Stimulated activated CD8-positive, alpha-beta memory T cell treated with anti-CD3 and anti-CD28 coated beads, Interleukin-12 subunit alpha, Interleukin-12 subunit beta, amount 100 ng/mL, for 1 hour (primary cell): ENCODE data around the gene RFXAP.

Source experiments
- DNase-seq: peaks from one replicate; pipeline ENCODE4 v3.0.0-alpha.2; 2020; ENCODE audit warnings: low read depth

RFXAP gene

DNA sequence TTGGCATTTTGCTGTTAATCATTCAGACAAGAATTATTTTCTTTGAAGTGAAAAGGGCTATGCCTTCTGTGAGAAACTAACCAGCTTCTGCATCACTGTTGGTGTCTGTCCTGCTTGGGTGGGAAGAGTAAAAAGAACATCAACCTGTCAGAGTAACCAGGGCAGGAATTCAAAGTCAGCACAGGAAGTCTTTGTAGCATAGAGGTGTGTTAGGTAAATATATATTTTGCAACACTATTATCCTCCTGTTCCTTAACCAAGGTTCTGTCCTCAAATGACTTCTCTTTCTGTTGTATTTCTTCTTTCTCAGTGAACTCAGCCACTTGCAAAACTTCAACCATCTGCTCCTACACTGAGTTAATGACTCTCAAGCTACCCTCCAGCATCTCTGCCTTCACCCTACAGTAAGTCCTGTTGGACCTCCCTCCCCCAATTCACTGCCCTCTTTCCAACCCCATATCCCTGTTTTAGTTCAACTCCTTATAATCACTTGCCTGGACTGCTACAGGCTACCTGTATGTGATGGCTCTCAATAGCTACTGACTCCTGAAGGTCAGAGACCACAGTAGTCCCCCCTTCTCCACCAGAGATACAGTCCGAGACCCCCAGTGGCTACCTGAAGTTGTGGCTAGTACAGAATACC is 51.1 kb downstream of the RFXAP start:
- no peak for DNase-seq

- no peak for DNase-seq
These were observed 53.6 kb downstream of the RFXAP start for GRCh38 chr13:36872621-36873020.

DNA sequence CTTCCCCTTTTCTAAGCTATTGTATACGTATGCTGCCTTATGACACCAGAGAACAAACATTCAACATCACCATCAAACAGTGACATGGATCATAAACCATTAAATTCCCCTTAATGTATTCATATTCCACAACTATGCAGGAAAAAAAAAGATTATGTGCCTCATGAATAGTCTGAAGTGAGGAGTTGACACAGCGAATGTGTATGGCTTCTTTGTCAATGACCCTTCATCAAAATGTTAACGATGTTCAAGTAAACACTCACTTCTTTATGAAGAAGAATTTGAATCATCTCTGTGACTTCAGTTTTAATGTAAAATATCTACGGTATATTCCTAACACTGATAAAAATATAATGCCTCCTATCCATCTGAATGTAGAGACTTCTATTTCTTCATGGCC is 56.4 kb downstream of the RFXAP start:
- no peak for DNase-seq

- DNase-seq = no peak
These were observed 56.9 kb downstream of the RFXAP start for GRCh38 chr13:36875961-36876360.
